Hematopoietic multipotent progenitor cell treated with erythropoietin and hydrocortisone succinate and interleukin-3 and kit ligand, for 4 days (in vitro differentiated cells): ENCODE data around the gene RASL10A.

Source experiments
- DNase-seq: peaks from one replicate; pipeline ENCODE4 v3.0.0-alpha.2; 2015

RASL10A gene

DNA sequence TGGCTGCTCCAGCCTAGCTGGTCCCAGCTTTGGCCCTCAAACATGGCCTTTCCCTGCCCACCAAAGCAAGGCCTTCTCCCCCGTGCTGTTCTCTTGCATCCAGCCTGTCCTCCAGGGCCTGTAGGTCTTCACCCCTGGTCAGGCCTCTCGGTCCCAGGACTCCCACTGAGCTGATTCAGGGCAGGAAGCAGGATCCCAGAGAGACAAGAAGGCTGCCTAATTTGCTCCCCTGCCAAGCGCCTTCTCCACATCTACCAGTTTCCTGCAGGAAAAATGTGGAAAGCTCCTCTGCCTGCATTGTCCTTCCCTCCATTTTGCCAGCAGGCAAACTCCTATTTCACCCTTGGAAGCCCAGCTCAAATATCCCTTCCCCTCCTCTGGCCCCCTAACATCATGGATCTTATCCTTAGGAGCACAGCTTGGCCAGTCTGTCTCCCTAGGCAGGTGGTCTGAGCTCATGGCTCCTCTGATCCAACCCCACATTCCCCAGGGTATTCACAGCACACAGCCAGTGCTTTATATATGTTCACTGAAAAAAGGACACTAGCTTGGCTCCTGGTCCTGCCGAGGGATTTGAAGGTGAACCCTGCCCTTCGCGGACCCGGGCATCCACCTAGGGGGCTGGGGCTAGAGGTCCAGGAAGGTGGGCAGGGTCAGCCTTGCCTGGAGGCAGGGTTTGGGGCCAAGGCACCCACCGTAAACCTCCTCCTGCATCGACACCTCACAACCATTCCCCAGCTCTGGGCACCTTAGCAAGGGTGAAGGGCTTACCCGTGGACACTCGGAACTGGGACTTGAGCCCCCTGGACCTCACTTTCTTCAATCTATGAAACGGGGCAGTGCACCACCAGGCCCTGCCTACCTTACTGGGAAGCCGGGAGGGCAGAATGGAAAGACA lies 48.7 kb downstream of the RASL10A start:
- peak; percentile 33 for DNase-seq

DNA sequence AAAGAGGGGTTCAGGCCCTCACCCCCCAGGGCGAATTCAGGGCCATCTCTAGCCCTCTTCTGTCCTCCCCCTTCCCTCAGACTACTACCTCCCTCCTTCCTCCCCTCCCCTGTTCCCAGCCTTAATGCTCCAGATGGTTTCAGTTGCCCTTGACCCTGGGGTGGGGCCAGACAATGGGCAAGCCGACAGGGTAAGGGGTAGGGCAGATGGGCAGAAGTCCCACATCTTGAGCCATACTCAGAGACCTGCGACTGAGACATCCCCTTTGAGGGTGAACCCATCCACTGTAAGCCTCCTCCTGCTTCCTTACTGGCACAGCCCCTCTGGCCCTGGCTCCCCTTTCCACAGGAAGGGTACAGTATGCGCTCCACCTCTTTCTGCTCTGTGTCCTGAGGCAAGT lies 49.6 kb downstream of the RASL10A start:
- no peak for DNase-seq

DNA sequence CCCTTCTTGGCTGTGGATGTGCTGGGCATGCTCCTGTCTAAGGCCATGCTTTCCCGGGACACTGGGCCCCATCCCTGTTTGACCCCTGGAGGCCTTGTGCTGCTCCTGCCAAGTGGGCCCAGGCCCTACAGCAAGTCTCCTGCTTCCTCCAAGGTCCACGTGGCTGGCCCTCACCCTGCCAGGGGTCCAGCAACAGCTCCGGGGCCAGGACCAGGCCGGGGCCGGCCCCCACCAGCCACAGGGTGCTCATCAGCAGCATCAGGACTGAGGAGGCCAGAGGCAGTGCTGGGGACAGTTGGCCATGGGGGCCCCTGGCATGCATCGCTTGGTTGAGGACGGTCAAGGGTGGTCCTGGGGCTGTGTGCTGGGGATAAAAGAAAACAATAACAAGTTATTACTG lies 50.2 kb downstream of the RASL10A start:
- DNase-seq = no peak

DNA sequence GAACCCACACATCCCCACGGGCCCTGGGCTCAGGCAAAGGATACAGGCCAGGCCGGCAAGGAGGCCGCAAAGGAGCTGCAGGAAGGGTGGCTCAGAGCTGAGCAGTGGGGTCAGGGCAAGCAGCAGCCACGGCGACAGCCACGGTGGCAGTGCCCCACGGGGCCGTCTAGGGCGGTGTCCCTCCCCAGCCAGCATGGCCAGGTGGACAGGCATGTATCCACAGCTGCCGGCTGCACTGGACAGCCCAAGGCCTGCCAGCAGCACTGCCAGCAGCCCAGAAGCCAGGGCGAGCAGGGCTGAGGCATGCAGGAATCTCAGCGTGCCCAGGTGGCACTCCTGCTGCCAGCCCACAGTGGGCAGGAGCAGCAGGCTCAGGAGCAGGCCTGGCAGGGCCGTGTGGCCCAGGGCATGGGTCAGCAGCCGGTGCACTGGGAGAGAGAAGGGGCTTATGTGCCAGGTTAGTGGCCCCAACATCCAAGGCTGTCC lies 51.7 kb downstream of the RASL10A start:
- no peak for DNase-seq
